Measurements from ENCODE around the gene LAMA4. TPM values are rescaled to one million over a fixed set of nuclear protein-coding genes. Genes with fewer than 3 reads are reported as not detected.

Gene LAMA4
- total RNA-seq, 3 donors from 2014 or later: 15.9 to 101 (median 37.0) TPM

DNA sequence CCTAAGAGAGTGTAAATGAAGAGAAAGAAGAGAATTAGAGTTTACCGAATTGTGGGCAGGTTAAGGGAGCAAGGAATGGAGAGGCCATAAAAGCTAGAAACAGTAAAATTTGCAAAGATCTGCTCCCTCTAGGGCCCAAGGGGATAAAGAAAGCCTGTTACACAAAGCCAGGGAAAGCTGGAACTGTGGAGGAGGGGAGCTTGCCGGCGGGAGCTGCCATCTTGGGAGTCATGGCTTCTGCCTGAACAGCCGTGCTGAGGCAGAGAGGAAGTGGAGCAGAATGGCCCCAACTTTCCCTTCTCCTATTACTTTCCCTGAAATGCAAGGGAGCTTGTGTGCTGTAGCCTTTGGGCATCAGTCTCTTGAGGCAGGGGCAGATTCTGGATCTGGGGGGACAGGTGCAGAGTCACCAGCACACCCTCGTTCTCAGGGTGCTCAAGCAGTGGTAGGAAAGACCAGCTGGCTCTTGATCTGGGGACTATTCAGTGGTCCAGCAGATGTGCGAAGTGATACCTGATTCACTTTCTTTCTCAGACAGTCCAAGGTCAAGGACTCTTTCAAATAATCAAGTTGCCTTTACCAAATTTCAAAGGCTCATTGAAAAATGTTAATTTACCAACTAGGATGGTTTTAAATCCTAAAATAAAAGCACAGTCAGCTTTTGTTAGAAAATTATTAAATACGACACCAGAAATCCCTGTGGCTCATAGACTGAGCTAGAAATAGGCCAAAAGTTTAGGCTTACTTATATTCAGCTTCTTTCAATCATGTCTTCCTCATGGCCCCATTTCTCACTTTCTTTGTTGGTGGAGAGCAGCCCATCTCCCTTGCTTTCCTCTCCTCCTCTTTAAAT, 25.7 kb downstream of the LAMA4 start:
- Histone ChIP-seq H3K36me3 (ENCODE audit: low read depth) (no peaks in the 10 kb centered on the region), H3K9me3 (no peaks in the 10 kb centered on the region), H3K4me1 (ENCODE audit: low read depth) (no peaks in the 10 kb centered on the region), H3K4me3 (no peak overlapping the region)
- no peak for TF ChIP-seq CTCF (IDR thresholded peaks at IDR 0.05)
- DNase-seq: peak in 1 of 3 donors; percentile 17
- ATAC-seq: no peak
- intact Hi-C loops (cut with DNase I, micrococcal nuclease): no loop called here

- intact Hi-C loops (cut with DNase I, micrococcal nuclease): no loop called here
- TF ChIP-seq CTCF (IDR thresholded peaks at IDR 0.05): no peak
- no peak for ATAC-seq
Observed at GRCh38 chr6:112227992-112228391, 26.4 kb downstream of the LAMA4 start.

DNA sequence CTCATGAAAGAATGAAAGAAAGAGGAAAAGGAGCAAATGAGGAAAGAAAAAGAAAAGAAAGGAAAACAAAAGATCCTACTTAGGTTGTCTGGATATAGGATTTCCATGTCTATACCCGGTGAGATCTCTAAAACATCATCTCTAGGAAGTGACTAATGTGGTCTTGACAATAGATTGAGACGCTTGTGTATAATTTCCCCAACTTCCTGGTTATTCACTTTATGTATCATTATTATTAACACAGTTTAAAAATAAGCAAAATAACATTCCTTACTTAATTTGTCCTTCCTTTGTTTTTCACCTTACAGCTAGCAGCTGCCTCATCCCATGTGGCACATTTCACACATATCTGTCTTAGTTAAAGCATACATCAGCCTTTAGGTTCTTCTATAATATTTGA, 27.0 kb downstream of the LAMA4 start:
- ATAC-seq (no peak), DNase-seq (no peak)
- Histone ChIP-seq H3K36me3 (ENCODE audit: low read depth) (no peaks in the 10 kb centered on the region), H3K4me1 (ENCODE audit: low read depth) (no peaks in the 10 kb centered on the region), H3K4me3 (no peak overlapping the region), H3K9me3 (no peaks in the 10 kb centered on the region)
- intact Hi-C loops (cut with DNase I, micrococcal nuclease): no loop called here
- no peak for TF ChIP-seq CTCF (IDR thresholded peaks at IDR 0.05)

More at GRCh38 chr6:112227992-112228391, 26.4 kb downstream of the LAMA4 start:
- H3K4me3 ChIP-seq: no peak overlapping the region
- H3K36me3 ChIP-seq (ENCODE audit: low read depth): no peaks in the 10 kb centered on the region
- no peaks in the 10 kb centered on the region for H3K4me1 ChIP-seq (ENCODE audit: low read depth)
- H3K9me3 ChIP-seq: no peaks in the 10 kb centered on the region
- no peak for DNase-seq

DNA sequence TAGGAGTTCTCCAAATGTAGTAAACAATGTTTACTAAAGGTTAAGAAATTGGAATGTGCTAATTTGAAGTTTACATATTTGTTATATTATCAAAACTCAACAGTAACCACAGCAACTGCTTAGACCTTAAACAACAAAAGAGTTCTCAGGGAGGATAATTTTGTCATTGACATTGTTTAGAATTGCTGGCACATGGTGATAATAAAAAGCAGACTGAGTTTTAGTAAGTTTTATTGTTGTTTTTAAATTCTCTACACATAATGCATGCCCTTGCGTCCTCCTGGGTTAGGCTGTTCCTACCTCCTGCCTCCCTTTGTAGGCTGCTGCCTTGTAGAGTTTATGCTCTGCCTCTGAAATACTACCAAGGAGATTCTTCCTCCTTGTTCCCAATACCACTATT, 28.7 kb downstream of the LAMA4 start:
- H3K4me1 ChIP-seq (ENCODE audit: low read depth): no peaks in the 10 kb centered on the region
- intact Hi-C loops (cut with DNase I, micrococcal nuclease): no loop called here

DNA sequence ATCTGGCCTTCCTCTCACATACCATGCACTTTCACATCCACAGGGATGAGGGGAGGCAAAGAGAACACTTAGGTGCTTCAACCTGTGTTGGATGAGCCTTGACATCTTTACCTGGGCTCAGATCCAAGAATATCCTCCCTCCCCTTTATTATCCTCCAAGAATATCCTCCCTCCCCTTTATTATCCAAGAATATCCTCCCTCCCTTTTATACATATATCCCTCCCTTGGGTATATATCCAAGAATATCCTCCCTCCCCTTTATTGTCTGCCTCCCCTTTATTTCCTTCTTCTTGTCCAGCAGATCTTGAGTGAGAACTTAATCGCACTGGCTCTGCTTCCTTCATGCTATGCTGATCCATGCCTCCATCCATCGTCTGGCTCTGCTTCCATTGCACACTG, 30.3 kb downstream of the LAMA4 start:
- Histone ChIP-seq H3K9me3 (no peaks in the 10 kb centered on the region), H3K4me3 (no peak overlapping the region), H3K36me3 (ENCODE audit: low read depth) (no peaks in the 10 kb centered on the region), H3K4me1 (ENCODE audit: low read depth) (no peaks in the 10 kb centered on the region)
- no peak for DNase-seq
- no peak for ATAC-seq
- no peak for TF ChIP-seq CTCF (IDR thresholded peaks at IDR 0.05)
- intact Hi-C loops (cut with DNase I, micrococcal nuclease): no loop called here

More for the DNA sequence above, 28.7 kb downstream of the LAMA4 start:
- H3K4me3 ChIP-seq: no peak overlapping the region
- H3K36me3 ChIP-seq (ENCODE audit: low read depth): no peaks in the 10 kb centered on the region
- H3K9me3 ChIP-seq: no peaks in the 10 kb centered on the region
- no peak for DNase-seq
- TF ChIP-seq CTCF (IDR thresholded peaks at IDR 0.05): no peak
- no peak for ATAC-seq

Measured in mucosa of descending colon (tissue), 3 donors.